Spleen (tissue), 11 donors: Measurements from ENCODE around the gene IRX2. TPM values are rescaled to one million over a fixed set of nuclear protein-coding genes. Genes with fewer than 3 reads are reported as not detected.

ENCODE experiments used
- DNase-seq: peaks from one replicate; pipeline ENCODE4 v3.0.0-alpha.2; 2020
- H3K27ac ChIP-seq, 8 donors: fragments of 200-600 bp; sonication (generic) in 7 of 8; 1 replicate in 4 of 8; 2 replicates in 4 of 8; pipeline versions ENCODE4 v1.5.0 to v1.8.0; 2016 to 2021; ENCODE audit warnings: inconsistent platforms in 4 of 8, mild to moderate bottlenecking in 4 of 8, moderate library complexity in 1 of 8
- H3K27me3 ChIP-seq, 7 donors: fragments of 200-600 bp; sonication (generic) in 6 of 7; replicated peaks in 1 of 7; 1 replicate in 4 of 7; 2 replicates in 3 of 7; pipeline versions ENCODE4 v1.5.0 to v1.8.0; 2016 to 2021; ENCODE audit warnings: inconsistent platforms in 3 of 7, mild to moderate bottlenecking in 1 of 7
- H3K36me3 ChIP-seq, 6 donors: fragments of 200-600 bp; sonication (generic) in 5 of 6; 1 replicate in 4 of 6; 2 replicates in 2 of 6; pipeline versions ENCODE4 v1.5.0 to v1.8.0; 2016 to 2021; ENCODE audit warnings: inconsistent platforms in 2 of 6
- H3K4me1 ChIP-seq, 6 donors: fragments of 200-600 bp; sonication (generic) in 5 of 6; 1 replicate in 3 of 6; 2 replicates in 3 of 6; pipeline versions ENCODE4 v1.5.0 to v1.8.0; 2016 to 2021; ENCODE audit warnings: inconsistent platforms in 3 of 6
- H3K4me3 ChIP-seq, 8 donors: fragments of 200-600 bp; sonication (generic) in 7 of 8; 1 replicate in 4 of 8; 2 replicates in 4 of 8; pipeline versions ENCODE4 v1.5.0 to v1.8.0; 2016 to 2021; ENCODE audit warnings: inconsistent platforms in 4 of 8, mild to moderate bottlenecking in 4 of 8, moderate library complexity in 2 of 8
- H3K9me3 ChIP-seq, 8 donors: fragments of 200-600 bp; sonication (generic) in 7 of 8; 1 replicate in 4 of 8; 2 replicates in 4 of 8; pipeline versions ENCODE4 v1.5.0 to v1.8.0; 2016 to 2021; ENCODE audit warnings: inconsistent platforms in 4 of 8
- CTCF ChIP-seq, 11 experiments: fragments of 200-600 bp in 7 of 11; fragments of 450-650 bp in 4 of 11; sonication (generic) in 4 of 11; IDR thresholded peaks in 8 of 11; conservative IDR thresholded peaks in 3 of 11; 1 replicate in 7 of 11; 2 replicates in 4 of 11; pipeline versions ENCODE4 v1.4.0 to v1.8.0; 2016 to 2021; ENCODE audit warnings: antibody characterized with exemption in 11 of 11, inconsistent platforms in 4 of 11, mild to moderate bottlenecking in 1 of 11
- POLR2A ChIP-seq, 3 donors: fragments of 450-650 bp; IDR thresholded peaks; one replicate each; pipeline ENCODE4 v1.5.1; 2017; ENCODE audit warnings: antibody characterized with exemption in 3 of 3, mild to moderate bottlenecking in 1 of 3
- POLR2AphosphoS5 ChIP-seq, 3 donors: sonication (generic); formaldehyde crosslinking; IDR thresholded peaks; one replicate each; pipeline ENCODE4 v1.5.1; 2017; ENCODE audit warnings: antibody characterized with exemption in 3 of 3
- WGBS, 5 donors: extraction: QIAGEN DNeasy Blood & Tissue Kit in 3 of 5; methylation state at CpG; one replicate each; pipeline versions ENCODE4 v1.1.5 to v1.1.7; 2013 to 2018; 5-methylcytosine and 5-hydroxymethylcytosine counted together
- intact Hi-C: fragments of 100-400 bp; cut with DNase I; formaldehyde crosslinking; loops from one replicate; pipeline ENCODE4 v1.15.0; 2023; ENCODE audit warnings: low total_unique reads
- polyA plus RNA-seq, 3 donors: library from polyadenylated mRNA; stranded (reverse); fragments of 200-250 nt; gene quantifications; one replicate each; pipeline ENCODE4 v1.2.1, GENCODE V29; 2013
- total RNA-seq, 7 donors: library from RNA; depleted of rRNA in 3 of 7; stranded (reverse); fragments of >200 nt in 3 of 7; fragmentation: NEBNext Ultra II Directional in 4 of 7; extraction: Animal tissue kit (Norgen Biotek cat#: 25700) in 4 of 7; gene quantifications; one replicate each; pipeline versions ENCODE4 v1.1.0 to v1.2.1, GENCODE V29; 2016 to 2021
- donor health status: healthy with polysubstance abuse.
- donor health status: DM: no; HTN: no; CAD: no; lungs with moderate emphysema.
- donor health status: DM: no; HTN: no; CAD: no.
- donor health status: Bipolar disorder and iron deficiency.
- donor health status: healthy.
- donor health status: DM: no; HTN: no; CAD: no.
- donor health status: DM: yes; HTN: yes; CAD: no.

IRX2 gene
- total and polyA plus RNA-seq, 10 donors = 0.03 to 0.26 (median 0.13) TPM; not detected in 7

GRCh38 chr5:2759091-2759490, 7.6 kb upstream of the IRX2 start:
- peaks cover 0 to 4% (median 0%) of the 10 kb centered on the region in 8 donors for H3K9me3 ChIP-seq
- 50 to 79% (median 74%) methylated on average over 1 to 3 of the region's 3 CpGs for WGBS, 5 donors
- DNase-seq = no peak
- TF ChIP-seq CTCF (IDR thresholded peaks at IDR 0.05 in 8 of 11, conservative IDR thresholded peaks at IDR 0.05 in 3 of 11) = no peak
- no peak for TF ChIP-seq POLR2AphosphoS5 (IDR thresholded peaks at IDR 0.05)
- TF ChIP-seq POLR2A (IDR thresholded peaks at IDR 0.05) = no peak
- peaks cover 0 to 86% (median 59%) of the 10 kb centered on the region in 7 donors for H3K27me3 ChIP-seq
- no peak overlapping the region for H3K27ac ChIP-seq
- intact Hi-C loops = no loop called here
- H3K36me3 ChIP-seq = no peaks in the 10 kb centered on the region
- H3K4me3 ChIP-seq = no peak overlapping the region
- peaks cover 0 to 29% (median 25%) of the 10 kb centered on the region in 6 donors for H3K4me1 ChIP-seq

- DNase-seq = no peak
- Histone ChIP-seq H3K4me1 (peaks cover 0 to 29% (median 25%) of the 10 kb centered on the region in 6 donors), H3K27ac (no peak overlapping the region), H3K36me3 (no peaks in the 10 kb centered on the region), H3K4me3 (no peak overlapping the region), H3K9me3 (peaks cover 0 to 4% (median 0%) of the 10 kb centered on the region in 8 donors), H3K27me3 (peaks cover 0 to 88% (median 63%) of the 10 kb centered on the region in 7 donors)
- WGBS, 5 donors = 66 to 78% (median 68%) methylated on average over 6 of the region's 6 CpGs
- TF ChIP-seq POLR2AphosphoS5 (IDR thresholded peaks at IDR 0.05) (no peak), CTCF (IDR thresholded peaks at IDR 0.05 in 8 of 11, conservative IDR thresholded peaks at IDR 0.05 in 3 of 11) (no peak), POLR2A (IDR thresholded peaks at IDR 0.05) (no peak)
- intact Hi-C loops = no loop called here
These were observed 7.2 kb upstream of the IRX2 start for GRCh38 chr5:2758632-2759031.

GRCh38 chr5:2757563-2758351, 6.3 kb upstream of the IRX2 start:
- TF ChIP-seq POLR2A (IDR thresholded peaks at IDR 0.05) = no peak
- no peak for TF ChIP-seq POLR2AphosphoS5 (IDR thresholded peaks at IDR 0.05)
- no peak for TF ChIP-seq CTCF (IDR thresholded peaks at IDR 0.05 in 8 of 11, conservative IDR thresholded peaks at IDR 0.05 in 3 of 11)
- Histone ChIP-seq H3K9me3 (peaks cover 0 to 9% (median 0%) of the 10 kb centered on the region in 8 donors), H3K4me3 (no peak overlapping the region), H3K36me3 (no peaks in the 10 kb centered on the region), H3K4me1 (peaks cover 0 to 33% (median 26%) of the 10 kb centered on the region in 6 donors), H3K27ac (no peak overlapping the region), H3K27me3 (peaks cover under 1 to 88% (median 72%) of the 10 kb centered on the region in 7 donors)
- intact Hi-C loops = no loop called here
- WGBS, 5 donors = 8 to 11% (median 10%) methylated on average over 23 of the region's 23 CpGs
- DNase-seq = no peak
